IMR-90 (cell line): Measurements from ENCODE around the gene CCDC27.

Source experiments
- CEBPB ChIP-seq: IDR thresholded peaks from 2 replicates; pipeline ENCODE4 v1.6.1; 2012; ENCODE audit warnings: low read depth, low read length, improper control_type of control experiment
- RCOR1 ChIP-seq: IDR thresholded peaks from 2 replicates; pipeline ENCODE4 v1.6.1; 2012; ENCODE audit warnings: mild to moderate bottlenecking, low read length, improper control_type of control experiment; ENCODE audit not compliant: insufficient replicate concordance
- TF ChIP-seq, protein P1 (sequence below): conservative IDR thresholded peaks from 2 replicates; pipeline ENCODE4 v1.5.1; 2012; ENCODE audit warnings: mild to moderate bottlenecking, low read depth, low read length, improper control_type of control experiment
- TF ChIP-seq, protein P2 (sequence below): fragments of 150-350 bp; IDR thresholded peaks from 2 replicates; pipeline ENCODE4 v1.6.1; 2016; ENCODE audit warnings: low read depth, mild to moderate bottlenecking, low read length, moderate library complexity, borderline replicate concordance

- TF ChIP-seq, protein P1, sequence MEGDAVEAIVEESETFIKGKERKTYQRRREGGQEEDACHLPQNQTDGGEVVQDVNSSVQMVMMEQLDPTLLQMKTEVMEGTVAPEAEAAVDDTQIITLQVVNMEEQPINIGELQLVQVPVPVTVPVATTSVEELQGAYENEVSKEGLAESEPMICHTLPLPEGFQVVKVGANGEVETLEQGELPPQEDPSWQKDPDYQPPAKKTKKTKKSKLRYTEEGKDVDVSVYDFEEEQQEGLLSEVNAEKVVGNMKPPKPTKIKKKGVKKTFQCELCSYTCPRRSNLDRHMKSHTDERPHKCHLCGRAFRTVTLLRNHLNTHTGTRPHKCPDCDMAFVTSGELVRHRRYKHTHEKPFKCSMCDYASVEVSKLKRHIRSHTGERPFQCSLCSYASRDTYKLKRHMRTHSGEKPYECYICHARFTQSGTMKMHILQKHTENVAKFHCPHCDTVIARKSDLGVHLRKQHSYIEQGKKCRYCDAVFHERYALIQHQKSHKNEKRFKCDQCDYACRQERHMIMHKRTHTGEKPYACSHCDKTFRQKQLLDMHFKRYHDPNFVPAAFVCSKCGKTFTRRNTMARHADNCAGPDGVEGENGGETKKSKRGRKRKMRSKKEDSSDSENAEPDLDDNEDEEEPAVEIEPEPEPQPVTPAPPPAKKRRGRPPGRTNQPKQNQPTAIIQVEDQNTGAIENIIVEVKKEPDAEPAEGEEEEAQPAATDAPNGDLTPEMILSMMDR: no peak
- TF ChIP-seq, protein P2, sequence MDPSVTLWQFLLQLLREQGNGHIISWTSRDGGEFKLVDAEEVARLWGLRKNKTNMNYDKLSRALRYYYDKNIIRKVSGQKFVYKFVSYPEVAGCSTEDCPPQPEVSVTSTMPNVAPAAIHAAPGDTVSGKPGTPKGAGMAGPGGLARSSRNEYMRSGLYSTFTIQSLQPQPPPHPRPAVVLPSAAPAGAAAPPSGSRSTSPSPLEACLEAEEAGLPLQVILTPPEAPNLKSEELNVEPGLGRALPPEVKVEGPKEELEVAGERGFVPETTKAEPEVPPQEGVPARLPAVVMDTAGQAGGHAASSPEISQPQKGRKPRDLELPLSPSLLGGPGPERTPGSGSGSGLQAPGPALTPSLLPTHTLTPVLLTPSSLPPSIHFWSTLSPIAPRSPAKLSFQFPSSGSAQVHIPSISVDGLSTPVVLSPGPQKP: no peak
- TF ChIP-seq RCOR1 (no peak), CEBPB (no peak)
Observed at GRCh38 chr1:3703786-3704371, 48.4 kb upstream of the CCDC27 start.
